ENCODE measurements around the gene R3HDM2.

GRCh38 chr12:57340104-57340503, 90.7 kb downstream of the R3HDM2 start:
- TF ChIP-seq IRF1 (CRISPR knock-in tag; IDR thresholded peaks at IDR 0.05): no peak
- TF ChIP-seq, protein P1, sequence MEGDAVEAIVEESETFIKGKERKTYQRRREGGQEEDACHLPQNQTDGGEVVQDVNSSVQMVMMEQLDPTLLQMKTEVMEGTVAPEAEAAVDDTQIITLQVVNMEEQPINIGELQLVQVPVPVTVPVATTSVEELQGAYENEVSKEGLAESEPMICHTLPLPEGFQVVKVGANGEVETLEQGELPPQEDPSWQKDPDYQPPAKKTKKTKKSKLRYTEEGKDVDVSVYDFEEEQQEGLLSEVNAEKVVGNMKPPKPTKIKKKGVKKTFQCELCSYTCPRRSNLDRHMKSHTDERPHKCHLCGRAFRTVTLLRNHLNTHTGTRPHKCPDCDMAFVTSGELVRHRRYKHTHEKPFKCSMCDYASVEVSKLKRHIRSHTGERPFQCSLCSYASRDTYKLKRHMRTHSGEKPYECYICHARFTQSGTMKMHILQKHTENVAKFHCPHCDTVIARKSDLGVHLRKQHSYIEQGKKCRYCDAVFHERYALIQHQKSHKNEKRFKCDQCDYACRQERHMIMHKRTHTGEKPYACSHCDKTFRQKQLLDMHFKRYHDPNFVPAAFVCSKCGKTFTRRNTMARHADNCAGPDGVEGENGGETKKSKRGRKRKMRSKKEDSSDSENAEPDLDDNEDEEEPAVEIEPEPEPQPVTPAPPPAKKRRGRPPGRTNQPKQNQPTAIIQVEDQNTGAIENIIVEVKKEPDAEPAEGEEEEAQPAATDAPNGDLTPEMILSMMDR (IDR thresholded peaks at IDR 0.05): no peak
- TF ChIP-seq IRF2 (CRISPR knock-in tag; IDR thresholded peaks at IDR 0.05; ENCODE audit: borderline replicate concordance, low read depth): no peak
- TF ChIP-seq ELF4 (CRISPR knock-in tag; IDR thresholded peaks at IDR 0.05; ENCODE audit: low read depth): no peak

Data from WTC11 (cell line).